Endothelial cell of umbilical vein (primary cell): Measurements from ENCODE around the gene FMN1. TPM values are rescaled to one million over a fixed set of nuclear protein-coding genes. Genes with fewer than 3 reads are reported as not detected.

Experiments
- BruUV-seq: library from RNA; stranded (reverse); fragments of 400-500 nt; replicated peaks from 2 replicates; lab custom pipeline; 2021; lab: Mats Ljungman, UMichigan
- CTCF ChIA-PET: fragments of 300-600, 350-600 bp; sonication (Branson Sonifier 250); formaldehyde crosslinking; loops from one replicate; lab custom pipeline; 2021; ENCODE audit warnings: antibody characterized with exemption, inconsistent platforms; lab: Charles Lee
- POLR2A ChIA-PET: fragments of 300-600, 350-600 bp; sonication (Branson Sonifier 250); formaldehyde crosslinking; loops from one replicate; lab custom pipeline; 2021; ENCODE audit warnings: antibody characterized with exemption, inconsistent platforms; lab: Charles Lee
- DNase-seq: peaks from one replicate; pipeline ENCODE4 v3.0.0-alpha.2; 2011; ENCODE audit warnings: low read depth, low spot score
- FAIRE-seq: peaks from 2 replicates; lab custom pipeline; 2011; peaks lifted over from hg19 to GRCh38; lab: Jason Lieb, UNC
- H2AFZ ChIP-seq: 2 replicates; pipeline ENCODE4 v1.6.0; 2012; ENCODE audit warnings: low read depth, low read length, control low read depth, inconsistent platforms
- H3K27ac ChIP-seq: 2 replicates; pipeline ENCODE4 v1.5.1; 2011; ENCODE audit warnings: low read depth, mild to moderate bottlenecking, control low read depth, low read length, moderate library complexity; ENCODE audit not compliant: insufficient read depth
- H3K27me3 ChIP-seq, 2 experiments: 2 replicates each; pipeline versions ENCODE4 v1.6.0 to v1.6.1; 2011; ENCODE audit warnings: low read length in 2 of 2, mixed read lengths in 1 of 2; ENCODE audit not compliant: control insufficient read depth in 2 of 2, insufficient read depth in 2 of 2
- H3K36me3 ChIP-seq, 2 experiments: 2 replicates in 1 of 2; 3 replicates in 1 of 2; pipeline ENCODE4 v1.5.1; 2011; ENCODE audit warnings: low read length in 2 of 2, mild to moderate bottlenecking in 1 of 2, moderate library complexity in 1 of 2; ENCODE audit not compliant: control insufficient read depth in 2 of 2, insufficient read depth in 2 of 2; ENCODE audit errors: extremely low read depth in 1 of 2
- H3K4me1 ChIP-seq: 3 replicates; pipeline ENCODE4 v1.5.1; 2011; ENCODE audit warnings: mild to moderate bottlenecking, low read length; ENCODE audit not compliant: control insufficient read depth, insufficient read depth; ENCODE audit errors: extremely low read depth
- H3K4me2 ChIP-seq: 2 replicates; pipeline ENCODE4 v1.6.1; 2011; ENCODE audit warnings: low read length, control low read depth, mixed read lengths; ENCODE audit not compliant: insufficient read depth
- H3K4me3 ChIP-seq, 3 experiments: fragments of 200-600 bp in 1 of 3; sonication (generic), shearing (Covaris generic) in 1 of 3; replicated peaks in 1 of 3; 2 replicates each; pipeline ENCODE4 v1.5.1; 2011 to 2016; ENCODE audit warnings: control low read depth in 3 of 3, low read length in 3 of 3, mild to moderate bottlenecking in 2 of 3, inconsistent platforms in 1 of 3, low read depth in 1 of 3, moderate library complexity in 1 of 3; ENCODE audit not compliant: insufficient read depth in 1 of 3
- H3K79me2 ChIP-seq: 2 replicates; pipeline ENCODE4 v1.6.0; 2012; ENCODE audit warnings: low read length, inconsistent platforms; ENCODE audit not compliant: control insufficient read depth, insufficient read depth
- H3K9ac ChIP-seq: replicated peaks from 2 replicates; pipeline ENCODE3; 2011; ENCODE audit warnings: low read length, control low read depth; ENCODE audit not compliant: insufficient read depth; ENCODE audit errors: extremely low read depth
- H3K9me1 ChIP-seq: replicated peaks from 3 replicates; pipeline ENCODE4 v1.6.0; 2011; ENCODE audit warnings: mild to moderate bottlenecking, low read length; ENCODE audit not compliant: control insufficient read depth, insufficient read depth; ENCODE audit errors: extremely low read depth
- H3K9me3 ChIP-seq: replicated peaks from 2 replicates; pipeline ENCODE4 v1.5.1; 2012; ENCODE audit warnings: low read length, inconsistent platforms; ENCODE audit not compliant: control insufficient read depth, insufficient read depth
- H4K20me1 ChIP-seq: replicated peaks from 2 replicates; pipeline ENCODE3; 2011; ENCODE audit warnings: mild to moderate bottlenecking, low read length; ENCODE audit not compliant: control insufficient read depth, insufficient read depth; ENCODE audit errors: extremely low read depth
- EZH2 ChIP-seq: IDR thresholded peaks from 2 replicates; pipeline ENCODE4 v1.6.1; 2012; ENCODE audit warnings: borderline replicate concordance, low read depth, mild to moderate bottlenecking, moderate library complexity, low read length, inconsistent platforms; ENCODE audit not compliant: severe bottlenecking
- FOS ChIP-seq: IDR thresholded peaks from 2 replicates; pipeline ENCODE4 v1.6.1; 2011; ENCODE audit warnings: mild to moderate bottlenecking, low read length, moderate library complexity, borderline replicate concordance; ENCODE audit not compliant: insufficient read depth
- GATA2 ChIP-seq: IDR thresholded peaks from 2 replicates; pipeline ENCODE4 v1.7.0; 2011; ENCODE audit warnings: low read depth, mild to moderate bottlenecking, moderate library complexity, mixed read lengths, low read length; ENCODE audit not compliant: insufficient read length, insufficient read depth
- JUN ChIP-seq: IDR thresholded peaks from 2 replicates; pipeline ENCODE4 v1.6.1; 2011; ENCODE audit warnings: borderline replicate concordance, low read depth; ENCODE audit not compliant: insufficient read length, insufficient read depth
- MYC ChIP-seq: IDR thresholded peaks from one replicate; pipeline ENCODE4 v1.6.1; 2011; ENCODE audit warnings: mild to moderate bottlenecking, low read depth, low read length
- POLR2A ChIP-seq: IDR thresholded peaks from 2 replicates; pipeline ENCODE4 v1.6.1; 2012; ENCODE audit warnings: low read depth, mild to moderate bottlenecking, control low read depth, low read length
- POLR2AphosphoS5 ChIP-seq: IDR thresholded peaks from 2 replicates; pipeline ENCODE4 v1.6.1; 2012; ENCODE audit warnings: low read depth, mild to moderate bottlenecking, control low read depth, low read length, moderate library complexity; ENCODE audit not compliant: insufficient read depth
- dilution Hi-C: fragments of 300-500 bp; cut with MboI; formaldehyde crosslinking; loops from one replicate; pipeline ENCODE4 v1.15.0; 2019; ENCODE audit warnings: low sequenced_read_pairs; ENCODE audit not compliant: extremely low pct_ligation_motif_present
- intact Hi-C: fragments of 100-400 bp; cut with micrococcal nuclease; formaldehyde crosslinking; loops from one replicate; pipeline ENCODE4 v1.10.0; 2022
- polyA plus RNA-seq, 4 experiments: library from polyadenylated mRNA; depleted of rRNA in 3 of 4; stranded (reverse) in 3 of 4; unstranded in 1 of 4; fragments of >200 nt; gene quantifications; 2 replicates each; pipeline versions ENCODE4 v1.2.1 to v1.2.3, GENCODE V29; 2011 to 2012; ENCODE audit warnings: missing spikeins in 1 of 4
- total RNA-seq: library from RNA; stranded (reverse); gene quantifications from 2 replicates; pipeline ENCODE4 v1.2.3, GENCODE V29; 2021
- TF ChIP-seq, protein P1 (sequence below): IDR thresholded peaks from 2 replicates; pipeline ENCODE4 v1.6.1; 2011; ENCODE audit not compliant: insufficient read depth, insufficient read length
- TF ChIP-seq, protein P2 (sequence below), 2 donors: IDR thresholded peaks; 1 replicate in 1 of 2; 2 replicates in 1 of 2; pipeline ENCODE4 v1.5.1; 2011; ENCODE audit warnings: low read length in 2 of 2, mild to moderate bottlenecking in 2 of 2, moderate library complexity in 2 of 2, control low read depth in 1 of 2, inconsistent platforms in 1 of 2, low read depth in 1 of 2; ENCODE audit not compliant: insufficient read depth in 1 of 2; ENCODE audit errors: extremely low read depth in 1 of 2

FMN1 gene
- total and polyA plus RNA-seq, 2 donors (not counting 3 experiments of a cell fraction or from before 2014, with no cell fraction given), result 0.01 to 0.29 TPM

DNA sequence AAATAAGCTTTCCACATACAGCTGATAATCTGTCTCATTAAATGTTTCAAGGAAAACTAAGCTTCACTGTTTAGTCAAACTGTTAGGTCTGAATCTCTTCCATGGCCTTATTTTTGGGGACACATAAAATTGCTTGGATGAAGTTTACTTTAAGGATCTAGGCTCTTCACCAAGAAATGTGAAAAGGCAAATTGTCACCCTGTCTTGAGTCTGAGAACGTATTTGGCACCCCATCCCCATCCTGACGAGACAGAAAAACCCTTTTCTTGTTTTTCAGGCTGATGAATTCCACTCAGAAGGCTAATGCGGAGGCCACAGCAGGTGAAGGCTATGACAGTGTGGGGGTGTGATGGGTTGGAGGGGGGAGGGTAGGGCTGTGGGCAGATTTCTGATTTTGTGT, 250.1 kb downstream of the FMN1 start:
- Histone ChIP-seq H3K79me2 (no peaks in the 10 kb centered on the region), H4K20me1 (no peaks in the 10 kb centered on the region), H3K4me1 (no peaks in the 10 kb centered on the region), H3K36me3 (no peaks in the 10 kb centered on the region), H3K9me3 (no peaks in the 10 kb centered on the region), H2AFZ (no peak overlapping the region), H3K27me3 (peaks cover 0 to 3% of the 10 kb centered on the region in 2 experiments), H3K9ac (no peak overlapping the region), H3K4me3 (no peak overlapping the region), H3K27ac (no peak overlapping the region), H3K4me2 (no peak overlapping the region), H3K9me1 (no peaks in the 10 kb centered on the region)
- no TSS peak for BruUV-seq
- intact Hi-C loops (no loop called here), dilution Hi-C loops (no loop called here)
- FAIRE-seq, result no peak
- POLR2A ChIA-PET, result no interaction called here
- CTCF ChIA-PET, result interaction anchor here (0.8 to 2.8 kb wide), 5 partner anchors 8 to 282 kb away, joined by 3 to 14 read pairs (median 4); no protein-coding TSS in a partner anchor
- DNase-seq, result no peak
- TF ChIP-seq EZH2 (no peak), JUN (no peak), MYC (no peak), GATA2 (no peak), POLR2A (no peak), POLR2AphosphoS5 (no peak), FOS (no peak)
- TF ChIP-seq, protein P1, sequence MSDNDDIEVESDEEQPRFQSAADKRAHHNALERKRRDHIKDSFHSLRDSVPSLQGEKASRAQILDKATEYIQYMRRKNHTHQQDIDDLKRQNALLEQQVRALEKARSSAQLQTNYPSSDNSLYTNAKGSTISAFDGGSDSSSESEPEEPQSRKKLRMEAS, result no peak
- TF ChIP-seq, protein P2, sequence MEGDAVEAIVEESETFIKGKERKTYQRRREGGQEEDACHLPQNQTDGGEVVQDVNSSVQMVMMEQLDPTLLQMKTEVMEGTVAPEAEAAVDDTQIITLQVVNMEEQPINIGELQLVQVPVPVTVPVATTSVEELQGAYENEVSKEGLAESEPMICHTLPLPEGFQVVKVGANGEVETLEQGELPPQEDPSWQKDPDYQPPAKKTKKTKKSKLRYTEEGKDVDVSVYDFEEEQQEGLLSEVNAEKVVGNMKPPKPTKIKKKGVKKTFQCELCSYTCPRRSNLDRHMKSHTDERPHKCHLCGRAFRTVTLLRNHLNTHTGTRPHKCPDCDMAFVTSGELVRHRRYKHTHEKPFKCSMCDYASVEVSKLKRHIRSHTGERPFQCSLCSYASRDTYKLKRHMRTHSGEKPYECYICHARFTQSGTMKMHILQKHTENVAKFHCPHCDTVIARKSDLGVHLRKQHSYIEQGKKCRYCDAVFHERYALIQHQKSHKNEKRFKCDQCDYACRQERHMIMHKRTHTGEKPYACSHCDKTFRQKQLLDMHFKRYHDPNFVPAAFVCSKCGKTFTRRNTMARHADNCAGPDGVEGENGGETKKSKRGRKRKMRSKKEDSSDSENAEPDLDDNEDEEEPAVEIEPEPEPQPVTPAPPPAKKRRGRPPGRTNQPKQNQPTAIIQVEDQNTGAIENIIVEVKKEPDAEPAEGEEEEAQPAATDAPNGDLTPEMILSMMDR (IDR thresholded peaks at IDR 0.05; ENCODE audit: extremely low read depth in 1 of 2, insufficient read depth in 1 of 2, low read depth in 1 of 2, low read length in 2 of 2), result no peak
